ENCODE measurements around the gene SLC46A1.

SLC46A1 gene

GRCh38 chr17:28348979-28349378 lies 57.0 kb downstream of the SLC46A1 start:
- no peak overlapping the region for H3K9ac ChIP-seq
- no peaks in the 10 kb centered on the region for H3K4me1 ChIP-seq (ENCODE audit: low read depth, poor library complexity, severe bottlenecking)
- no peaks in the 10 kb centered on the region for H3K79me2 ChIP-seq (ENCODE audit: insufficient read depth, low read depth)
- no peaks in the 10 kb centered on the region for H3K27me3 ChIP-seq (ENCODE audit: insufficient read depth, low read depth)
- no peaks in the 10 kb centered on the region for H4K20me1 ChIP-seq (ENCODE audit: insufficient read depth)
- no peak for TF ChIP-seq CTCF (conservative IDR thresholded peaks at IDR 0.05; ENCODE audit: low read depth, low read length)
- H3K4me2 ChIP-seq, result no peak overlapping the region
- H3K4me3 ChIP-seq (IDR thresholded peaks at IDR 0.05; ENCODE audit: insufficient read depth, low read depth, low read length), result no peak overlapping the region
- no peak overlapping the region for H2AFZ ChIP-seq (ENCODE audit: low read depth)
- no peak overlapping the region for H3K27ac ChIP-seq
- H3K36me3 ChIP-seq (ENCODE audit: insufficient read depth), result peaks cover 12% of the 10 kb centered on the region; the same call in 1 of the 2 replicates

- H3K36me3 ChIP-seq (ENCODE audit: insufficient read depth), result peaks cover 4% of the 10 kb centered on the region; the same call in 1 of the 2 replicates
- no peaks in the 10 kb centered on the region for H4K20me1 ChIP-seq (ENCODE audit: insufficient read depth)
- no peaks in the 10 kb centered on the region for H3K79me2 ChIP-seq (ENCODE audit: insufficient read depth, low read depth)
- H2AFZ ChIP-seq (ENCODE audit: low read depth), result no peak overlapping the region
- no peak overlapping the region for H3K9ac ChIP-seq
- H3K4me1 ChIP-seq (ENCODE audit: low read depth, poor library complexity, severe bottlenecking), result no peaks in the 10 kb centered on the region
- TF ChIP-seq CTCF (conservative IDR thresholded peaks at IDR 0.05; ENCODE audit: low read depth, low read length), result no peak; the same call in 1 of the 2 replicates
- H3K27ac ChIP-seq, result no peak overlapping the region
- no peak overlapping the region for H3K4me2 ChIP-seq
- H3K27me3 ChIP-seq (ENCODE audit: insufficient read depth, low read depth), result no peaks in the 10 kb centered on the region
- no peak overlapping the region for H3K4me3 ChIP-seq (IDR thresholded peaks at IDR 0.05; ENCODE audit: insufficient read depth, low read depth, low read length)
Measured at GRCh38 chr17:28347261-28347891, 58.6 kb downstream of the SLC46A1 start.

GRCh38 chr17:28346746-28347246 lies 59.2 kb downstream of the SLC46A1 start:
- Histone ChIP-seq H3K36me3 (ENCODE audit: insufficient read depth) (peaks cover 4% of the 10 kb centered on the region; the same call in 1 of the 2 replicates), H3K4me2 (no peak overlapping the region), H3K79me2 (ENCODE audit: insufficient read depth, low read depth) (no peaks in the 10 kb centered on the region), H3K4me3 (IDR thresholded peaks at IDR 0.05; ENCODE audit: insufficient read depth, low read depth, low read length) (no peak overlapping the region), H3K4me1 (ENCODE audit: low read depth, poor library complexity, severe bottlenecking) (no peaks in the 10 kb centered on the region), H3K27ac (no peak overlapping the region), H2AFZ (ENCODE audit: low read depth) (no peak overlapping the region), H3K27me3 (ENCODE audit: insufficient read depth, low read depth) (no peaks in the 10 kb centered on the region), H3K9ac (no peak overlapping the region), H4K20me1 (ENCODE audit: insufficient read depth) (no peaks in the 10 kb centered on the region)
- peak; percentile 23; the same call in 1 of the 2 replicates for TF ChIP-seq CTCF (conservative IDR thresholded peaks at IDR 0.05; ENCODE audit: low read depth, low read length)

- H3K4me2 ChIP-seq, result no peak overlapping the region
- H3K36me3 ChIP-seq (ENCODE audit: insufficient read depth), result peaks cover 4% of the 10 kb centered on the region; the same call in 1 of the 2 replicates
- no peaks in the 10 kb centered on the region for H4K20me1 ChIP-seq (ENCODE audit: insufficient read depth)
- H2AFZ ChIP-seq (ENCODE audit: low read depth), result no peak overlapping the region
- H3K27ac ChIP-seq, result no peak overlapping the region
- H3K79me2 ChIP-seq (ENCODE audit: insufficient read depth, low read depth), result no peaks in the 10 kb centered on the region
- H3K4me3 ChIP-seq (IDR thresholded peaks at IDR 0.05; ENCODE audit: insufficient read depth, low read depth, low read length), result no peak overlapping the region
- H3K27me3 ChIP-seq (ENCODE audit: insufficient read depth, low read depth), result no peaks in the 10 kb centered on the region
- no peaks in the 10 kb centered on the region for H3K4me1 ChIP-seq (ENCODE audit: low read depth, poor library complexity, severe bottlenecking)
- TF ChIP-seq CTCF (conservative IDR thresholded peaks at IDR 0.05; ENCODE audit: low read depth, low read length), result no peak
- H3K9ac ChIP-seq, result no peak overlapping the region
Measured at GRCh38 chr17:28346199-28346580, 59.8 kb downstream of the SLC46A1 start.

Measured in KMS-11 (cell line).